H1 (cell line): Measurements from ENCODE around the gene MRGPRE. TPM values are rescaled to one million over a fixed set of nuclear protein-coding genes. Genes with fewer than 3 reads are reported as not detected.

ENCODE experiments used
- polyA plus RNA-seq, 7 experiments: library from polyadenylated mRNA; depleted of rRNA in 3 of 7; stranded (reverse) in 5 of 7; unstranded in 2 of 7; fragments of >200 nt in 5 of 7; fragments of 200-250 nt in 2 of 7; gene quantifications; 1 replicate in 5 of 7; 2 replicates in 1 of 7; 4 replicates in 1 of 7; pipeline versions ENCODE4 v1.2.1 to v1.2.3, GENCODE V29; 2011 to 2013; ENCODE audit warnings: missing spikeins in 2 of 7, mixed read lengths in 2 of 7
- total RNA-seq: library from RNA; stranded (reverse); fragmentation: NEBNext Ultra II Directional; extraction: Animal tissue kit (Norgen Biotek cat#: 25700); gene quantifications from 2 replicates; pipeline ENCODE4 v1.2.1, GENCODE V29; 2021
- TF ChIP-seq, protein P1 (sequence below): fragments of 300-600 bp; sonication (generic); IDR thresholded peaks from 2 replicates; pipeline ENCODE4 v1.7.1; 2012; ENCODE audit warnings: low read length, moderate library complexity, mild to moderate bottlenecking, inconsistent platforms; ENCODE audit not compliant: insufficient replicate concordance

MRGPRE gene
- total and polyA plus RNA-seq, 2 of the 8 experiments (the other 6 are each of a cell fraction or from before 2014, with no cell fraction given), result not detected

DNA sequence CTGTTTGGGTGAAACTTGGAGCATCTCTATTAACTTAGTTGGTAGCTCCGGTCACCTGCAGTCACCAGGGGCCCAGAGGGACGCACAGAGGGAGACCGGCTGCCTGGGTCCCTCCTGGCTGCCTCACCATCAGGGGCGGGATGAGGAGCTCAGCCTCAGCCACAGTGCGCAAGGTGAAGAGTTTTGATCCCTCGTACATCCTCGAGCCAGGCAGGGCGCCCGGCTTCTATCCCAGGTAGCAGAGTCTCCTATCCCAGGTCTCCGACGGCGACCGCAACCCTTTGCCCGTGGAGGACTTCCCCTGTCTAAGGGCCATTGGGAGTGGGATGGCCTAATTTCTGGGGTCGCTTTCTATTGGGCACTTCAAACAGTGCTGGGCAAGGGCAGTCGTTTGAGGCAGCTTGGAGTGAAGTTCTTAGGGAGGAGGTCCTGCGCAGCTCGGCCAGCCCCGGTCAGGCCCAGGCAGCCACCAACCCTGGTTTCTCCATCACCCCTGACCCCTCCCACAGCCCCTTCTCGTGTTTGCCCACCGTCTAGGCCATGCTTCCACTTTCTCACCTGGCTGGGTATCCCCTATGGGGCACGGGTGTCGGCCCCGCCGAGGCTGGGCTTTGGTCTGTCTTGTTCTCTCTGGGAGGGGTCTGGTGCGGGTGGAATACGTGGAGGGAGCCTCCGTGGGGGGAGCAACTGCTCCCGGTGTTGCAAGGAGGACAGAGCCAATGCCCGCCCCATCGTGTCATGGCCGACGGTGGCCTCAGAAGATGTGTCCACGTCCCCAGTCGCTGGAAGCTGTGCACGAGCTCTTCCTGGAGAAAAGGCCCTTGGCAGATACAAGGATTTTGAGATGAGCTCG, 10.0 kb downstream of the MRGPRE start (continued):
- TF ChIP-seq, protein P1, sequence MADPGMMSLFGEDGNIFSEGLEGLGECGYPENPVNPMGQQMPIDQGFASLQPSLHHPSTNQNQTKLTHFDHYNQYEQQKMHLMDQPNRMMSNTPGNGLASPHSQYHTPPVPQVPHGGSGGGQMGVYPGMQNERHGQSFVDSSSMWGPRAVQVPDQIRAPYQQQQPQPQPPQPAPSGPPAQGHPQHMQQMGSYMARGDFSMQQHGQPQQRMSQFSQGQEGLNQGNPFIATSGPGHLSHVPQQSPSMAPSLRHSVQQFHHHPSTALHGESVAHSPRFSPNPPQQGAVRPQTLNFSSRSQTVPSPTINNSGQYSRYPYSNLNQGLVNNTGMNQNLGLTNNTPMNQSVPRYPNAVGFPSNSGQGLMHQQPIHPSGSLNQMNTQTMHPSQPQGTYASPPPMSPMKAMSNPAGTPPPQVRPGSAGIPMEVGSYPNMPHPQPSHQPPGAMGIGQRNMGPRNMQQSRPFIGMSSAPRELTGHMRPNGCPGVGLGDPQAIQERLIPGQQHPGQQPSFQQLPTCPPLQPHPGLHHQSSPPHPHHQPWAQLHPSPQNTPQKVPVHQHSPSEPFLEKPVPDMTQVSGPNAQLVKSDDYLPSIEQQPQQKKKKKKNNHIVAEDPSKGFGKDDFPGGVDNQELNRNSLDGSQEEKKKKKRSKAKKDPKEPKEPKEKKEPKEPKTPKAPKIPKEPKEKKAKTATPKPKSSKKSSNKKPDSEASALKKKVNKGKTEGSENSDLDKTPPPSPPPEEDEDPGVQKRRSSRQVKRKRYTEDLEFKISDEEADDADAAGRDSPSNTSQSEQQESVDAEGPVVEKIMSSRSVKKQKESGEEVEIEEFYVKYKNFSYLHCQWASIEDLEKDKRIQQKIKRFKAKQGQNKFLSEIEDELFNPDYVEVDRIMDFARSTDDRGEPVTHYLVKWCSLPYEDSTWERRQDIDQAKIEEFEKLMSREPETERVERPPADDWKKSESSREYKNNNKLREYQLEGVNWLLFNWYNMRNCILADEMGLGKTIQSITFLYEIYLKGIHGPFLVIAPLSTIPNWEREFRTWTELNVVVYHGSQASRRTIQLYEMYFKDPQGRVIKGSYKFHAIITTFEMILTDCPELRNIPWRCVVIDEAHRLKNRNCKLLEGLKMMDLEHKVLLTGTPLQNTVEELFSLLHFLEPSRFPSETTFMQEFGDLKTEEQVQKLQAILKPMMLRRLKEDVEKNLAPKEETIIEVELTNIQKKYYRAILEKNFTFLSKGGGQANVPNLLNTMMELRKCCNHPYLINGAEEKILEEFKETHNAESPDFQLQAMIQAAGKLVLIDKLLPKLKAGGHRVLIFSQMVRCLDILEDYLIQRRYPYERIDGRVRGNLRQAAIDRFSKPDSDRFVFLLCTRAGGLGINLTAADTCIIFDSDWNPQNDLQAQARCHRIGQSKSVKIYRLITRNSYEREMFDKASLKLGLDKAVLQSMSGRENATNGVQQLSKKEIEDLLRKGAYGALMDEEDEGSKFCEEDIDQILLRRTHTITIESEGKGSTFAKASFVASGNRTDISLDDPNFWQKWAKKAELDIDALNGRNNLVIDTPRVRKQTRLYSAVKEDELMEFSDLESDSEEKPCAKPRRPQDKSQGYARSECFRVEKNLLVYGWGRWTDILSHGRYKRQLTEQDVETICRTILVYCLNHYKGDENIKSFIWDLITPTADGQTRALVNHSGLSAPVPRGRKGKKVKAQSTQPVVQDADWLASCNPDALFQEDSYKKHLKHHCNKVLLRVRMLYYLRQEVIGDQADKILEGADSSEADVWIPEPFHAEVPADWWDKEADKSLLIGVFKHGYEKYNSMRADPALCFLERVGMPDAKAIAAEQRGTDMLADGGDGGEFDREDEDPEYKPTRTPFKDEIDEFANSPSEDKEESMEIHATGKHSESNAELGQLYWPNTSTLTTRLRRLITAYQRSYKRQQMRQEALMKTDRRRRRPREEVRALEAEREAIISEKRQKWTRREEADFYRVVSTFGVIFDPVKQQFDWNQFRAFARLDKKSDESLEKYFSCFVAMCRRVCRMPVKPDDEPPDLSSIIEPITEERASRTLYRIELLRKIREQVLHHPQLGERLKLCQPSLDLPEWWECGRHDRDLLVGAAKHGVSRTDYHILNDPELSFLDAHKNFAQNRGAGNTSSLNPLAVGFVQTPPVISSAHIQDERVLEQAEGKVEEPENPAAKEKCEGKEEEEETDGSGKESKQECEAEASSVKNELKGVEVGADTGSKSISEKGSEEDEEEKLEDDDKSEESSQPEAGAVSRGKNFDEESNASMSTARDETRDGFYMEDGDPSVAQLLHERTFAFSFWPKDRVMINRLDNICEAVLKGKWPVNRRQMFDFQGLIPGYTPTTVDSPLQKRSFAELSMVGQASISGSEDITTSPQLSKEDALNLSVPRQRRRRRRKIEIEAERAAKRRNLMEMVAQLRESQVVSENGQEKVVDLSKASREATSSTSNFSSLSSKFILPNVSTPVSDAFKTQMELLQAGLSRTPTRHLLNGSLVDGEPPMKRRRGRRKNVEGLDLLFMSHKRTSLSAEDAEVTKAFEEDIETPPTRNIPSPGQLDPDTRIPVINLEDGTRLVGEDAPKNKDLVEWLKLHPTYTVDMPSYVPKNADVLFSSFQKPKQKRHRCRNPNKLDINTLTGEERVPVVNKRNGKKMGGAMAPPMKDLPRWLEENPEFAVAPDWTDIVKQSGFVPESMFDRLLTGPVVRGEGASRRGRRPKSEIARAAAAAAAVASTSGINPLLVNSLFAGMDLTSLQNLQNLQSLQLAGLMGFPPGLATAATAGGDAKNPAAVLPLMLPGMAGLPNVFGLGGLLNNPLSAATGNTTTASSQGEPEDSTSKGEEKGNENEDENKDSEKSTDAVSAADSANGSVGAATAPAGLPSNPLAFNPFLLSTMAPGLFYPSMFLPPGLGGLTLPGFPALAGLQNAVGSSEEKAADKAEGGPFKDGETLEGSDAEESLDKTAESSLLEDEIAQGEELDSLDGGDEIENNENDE, result no peak
- TF ChIP-seq, all 59 proteins: peak for 0
